HG02852 (cell line): ENCODE measurements around the gene SH3GL3.

Experiments used
- ATAC-seq: cut with Tn5 transposase; IDR thresholded peaks from one replicate; pipeline ENCODE4 v1.9.1; 2021; ENCODE audit warnings: mild to moderate bottlenecking, moderate library complexity; ENCODE audit not compliant: unreplicated experiment

SH3GL3 gene

DNA sequence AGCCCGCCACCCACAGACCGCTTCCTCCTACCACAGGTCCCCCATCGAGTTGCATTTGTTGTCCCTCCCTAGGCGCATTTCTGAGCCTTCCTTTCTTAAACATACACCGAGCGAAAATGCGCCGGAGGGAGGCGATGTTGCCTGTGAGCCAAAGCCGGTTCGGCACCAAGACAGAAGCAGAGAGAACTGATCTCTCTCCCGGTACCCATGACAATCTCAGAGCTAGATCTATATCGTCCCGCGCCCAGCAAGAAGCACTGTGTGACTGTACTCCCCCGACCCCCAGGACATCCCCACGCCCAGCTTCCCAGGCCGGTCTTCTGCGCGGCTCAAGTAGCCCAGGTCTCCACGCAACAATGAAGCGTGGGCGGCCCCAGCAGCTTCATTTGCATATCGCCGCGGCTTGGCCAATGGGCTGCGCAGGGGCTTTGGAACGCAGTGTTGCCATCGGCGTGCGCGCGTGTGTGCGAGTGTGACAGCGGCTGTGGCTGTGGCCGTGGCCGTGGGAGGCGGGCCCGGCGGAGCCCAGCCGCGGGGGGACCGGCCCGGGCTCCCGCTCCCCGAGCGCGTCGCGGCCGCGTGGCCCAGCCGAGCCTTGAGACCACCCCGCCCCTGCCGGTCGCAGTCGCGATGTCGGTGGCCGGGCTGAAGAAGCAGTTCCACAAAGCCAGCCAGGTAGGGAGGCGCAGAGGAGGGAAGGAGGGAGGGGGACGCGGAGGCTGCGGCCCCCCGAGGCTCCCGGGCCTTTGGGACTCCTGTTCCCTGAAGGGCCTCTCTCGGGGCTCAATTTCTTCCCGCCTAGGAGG, at the start of gene SH3GL3:
SH3GL3 (plus strand) TSS at position 438 of the 806 bp plus-strand sequence; CDS start at position 631, 193 bp downstream.
- ATAC-seq: no peak

- ATAC-seq: no peak
Observed at GRCh38 chr15:83398626-83399025, 48.5 kb upstream of the SH3GL3 start.

DNA sequence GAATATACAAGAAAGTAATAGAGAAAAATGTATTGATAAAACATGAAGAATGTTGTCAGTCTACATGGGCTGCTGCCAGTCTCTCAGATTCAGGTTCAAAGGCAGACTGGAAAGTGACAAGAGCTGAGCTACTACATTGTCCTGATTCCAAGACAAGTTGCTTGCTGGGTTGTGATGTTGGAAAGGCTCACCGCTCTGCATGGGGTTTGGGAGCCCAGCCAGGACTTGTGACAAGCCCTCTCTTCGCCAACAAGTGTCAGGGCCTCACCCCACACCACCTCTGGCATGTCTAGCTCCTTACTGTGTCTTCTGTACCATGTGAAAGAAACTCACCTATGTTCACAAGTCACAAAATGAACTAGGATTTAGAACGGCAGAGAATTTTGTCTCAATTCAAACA, 43.0 kb upstream of the SH3GL3 start:
- ATAC-seq: no peak

GRCh38 chr15:83410532-83410931, 36.6 kb upstream of the SH3GL3 start:
- ATAC-seq: no peak

DNA sequence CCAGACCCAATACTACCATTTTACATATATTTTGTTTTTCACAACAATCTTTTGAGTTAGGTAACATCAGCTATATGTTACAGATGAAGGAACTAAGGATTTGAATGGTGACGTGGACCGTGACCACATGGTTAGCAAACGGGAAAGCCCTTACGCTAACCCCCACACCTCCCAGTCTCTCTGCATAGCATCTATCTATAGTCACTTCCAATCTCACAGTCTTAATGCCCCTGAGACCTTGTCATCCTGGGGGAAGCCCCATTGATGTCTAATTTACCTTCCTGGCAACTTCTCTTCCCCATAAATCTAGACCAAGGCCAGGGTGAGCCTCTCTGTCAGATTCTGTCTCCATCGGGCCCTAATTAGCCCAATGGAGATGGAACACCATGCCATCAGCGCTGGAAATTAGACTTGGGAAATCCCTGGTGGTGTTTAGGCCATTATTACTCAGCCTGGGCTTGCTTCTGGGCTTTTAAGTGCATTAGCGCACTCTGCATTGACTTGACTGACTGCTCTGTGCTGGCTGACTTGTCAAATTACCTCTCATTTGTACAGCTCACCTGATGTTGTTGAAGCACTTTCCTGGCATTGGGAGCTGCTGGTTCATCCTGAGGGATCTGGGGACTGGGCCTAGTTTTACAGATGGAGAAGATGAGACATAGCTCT, 34.0 kb upstream of the SH3GL3 start:
- ATAC-seq: peak; percentile 56

GRCh38 chr15:83422081-83422480, 25.1 kb upstream of the SH3GL3 start:
- no peak for ATAC-seq

- no peak for ATAC-seq
Observed at GRCh38 chr15:83422541-83422940, 24.6 kb upstream of the SH3GL3 start.

DNA sequence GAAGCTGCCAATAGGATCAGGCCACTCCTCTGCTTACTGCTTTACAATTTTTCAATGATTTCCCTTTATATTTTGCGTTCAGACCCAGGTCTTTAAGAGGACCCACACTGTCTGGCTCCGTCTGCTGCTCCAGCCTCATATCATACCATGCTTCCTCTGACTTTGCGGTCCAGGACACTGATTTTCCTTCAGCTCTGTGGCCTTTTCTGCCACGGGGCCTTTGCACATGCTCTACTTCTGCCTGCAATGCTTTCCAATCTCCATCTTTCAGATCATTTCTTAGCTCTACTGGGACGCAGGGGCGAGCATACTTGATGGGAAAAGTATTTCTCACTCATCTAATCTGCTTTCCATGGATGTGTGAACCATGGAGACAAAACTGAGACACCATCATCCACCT, 23.0 kb upstream of the SH3GL3 start:
- no peak for ATAC-seq

DNA sequence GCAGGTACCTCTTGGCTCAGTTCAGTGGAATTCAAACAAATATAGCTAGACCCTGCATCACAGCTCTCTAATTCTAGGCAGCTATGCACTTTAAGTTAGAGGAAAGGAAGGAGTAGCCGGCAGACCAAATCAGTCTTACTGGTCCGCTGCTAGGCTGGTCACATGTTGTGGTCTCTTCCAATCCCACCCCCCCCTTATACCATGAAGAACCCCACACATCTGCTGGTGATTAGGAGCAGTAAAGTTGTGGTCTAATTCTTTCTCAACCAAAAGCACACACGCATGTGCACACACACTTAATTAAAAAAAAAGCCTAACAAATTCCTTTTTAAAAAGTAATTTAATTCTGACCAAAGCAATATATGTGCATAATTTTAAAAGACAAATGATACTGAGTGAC, 16.7 kb upstream of the SH3GL3 start:
- no peak for ATAC-seq

- no peak for ATAC-seq
Observed at GRCh38 chr15:83431521-83431920, 15.6 kb upstream of the SH3GL3 start.

GRCh38 chr15:83435202-83435601, 11.9 kb upstream of the SH3GL3 start:
- no peak for ATAC-seq

DNA sequence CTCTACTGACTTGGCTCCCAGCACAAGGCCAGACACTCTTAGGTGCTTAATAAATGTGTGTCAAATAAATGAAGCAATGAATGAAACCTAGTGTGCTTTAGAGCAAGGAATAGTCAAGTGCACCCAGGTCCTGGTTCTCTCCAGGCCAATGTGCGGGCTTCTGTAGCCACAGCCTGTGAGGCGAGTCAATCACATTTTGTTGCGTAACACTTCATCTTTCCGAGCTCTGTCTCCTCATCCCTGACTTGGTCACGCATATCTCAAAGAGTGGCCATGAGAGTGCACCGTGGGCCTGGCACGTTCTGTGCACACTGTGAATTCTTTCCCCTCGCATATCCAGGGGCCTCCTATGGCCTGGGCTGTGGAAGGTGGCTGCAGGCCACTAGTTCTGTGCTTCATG, 11.4 kb upstream of the SH3GL3 start:
- no peak for ATAC-seq

- no peak for ATAC-seq
Observed at GRCh38 chr15:83436513-83437158, 10.5 kb upstream of the SH3GL3 start.

DNA sequence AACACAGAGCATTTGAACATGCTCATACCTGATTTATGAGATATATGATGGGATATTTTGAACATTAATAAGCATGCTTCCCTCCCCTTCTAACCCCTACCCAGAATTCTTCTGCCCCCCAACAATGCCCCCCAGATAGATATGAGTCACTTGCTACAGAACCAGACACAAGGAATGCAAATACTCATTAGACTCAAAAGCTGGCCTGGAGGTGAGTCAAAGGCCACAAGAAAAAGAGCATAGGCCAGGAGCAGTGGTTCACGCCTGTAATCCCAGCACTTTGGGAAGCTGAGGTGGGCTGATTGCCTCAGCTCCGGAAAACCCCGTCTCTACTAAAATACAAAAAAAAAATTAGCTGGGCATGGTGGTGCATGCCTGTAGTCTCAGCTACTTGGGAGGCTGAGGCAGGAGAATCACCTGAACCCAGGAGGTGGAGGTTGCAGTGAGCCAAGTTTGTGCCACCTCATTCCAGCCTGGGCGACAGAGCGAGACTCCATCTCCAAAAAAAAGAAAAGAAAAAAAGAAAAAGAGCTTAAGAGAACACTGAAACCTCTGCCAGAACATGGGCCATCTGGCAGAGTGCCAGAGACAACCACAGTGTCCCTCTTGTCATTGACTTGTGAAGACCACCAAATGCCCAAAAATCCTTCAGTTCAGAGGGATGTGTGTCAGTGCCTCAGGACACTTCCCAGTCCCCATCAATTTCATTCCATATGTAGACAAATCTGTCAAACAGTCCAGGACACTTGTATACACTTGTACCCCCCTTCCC, 3.9 kb upstream of the SH3GL3 start:
- no peak for ATAC-seq

DNA sequence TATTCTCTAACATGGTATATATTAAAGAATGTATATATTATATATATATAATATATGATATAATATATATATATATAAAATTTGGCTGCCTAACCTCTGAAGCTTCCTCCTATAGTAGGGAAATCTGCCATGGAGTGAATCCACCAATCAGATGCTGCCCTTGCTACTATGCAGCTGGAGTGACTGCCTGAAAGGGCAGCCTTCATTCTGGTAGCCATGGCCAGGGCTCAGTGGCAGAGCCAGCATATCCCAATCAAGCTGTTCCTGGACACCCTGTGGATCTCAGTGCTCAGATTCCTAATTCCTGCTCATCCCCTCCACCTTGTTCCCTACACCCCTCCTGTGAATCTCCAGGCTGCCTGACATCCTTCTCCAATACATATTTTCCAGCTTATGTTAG, 2.2 kb upstream of the SH3GL3 start:
- no peak for ATAC-seq

- ATAC-seq: no peak
Observed at GRCh38 chr15:83445643-83446042, 1.5 kb upstream of the SH3GL3 start.

- ATAC-seq: no peak
Observed at GRCh38 chr15:83446417-83446816, 724 bp upstream of the SH3GL3 start.

DNA sequence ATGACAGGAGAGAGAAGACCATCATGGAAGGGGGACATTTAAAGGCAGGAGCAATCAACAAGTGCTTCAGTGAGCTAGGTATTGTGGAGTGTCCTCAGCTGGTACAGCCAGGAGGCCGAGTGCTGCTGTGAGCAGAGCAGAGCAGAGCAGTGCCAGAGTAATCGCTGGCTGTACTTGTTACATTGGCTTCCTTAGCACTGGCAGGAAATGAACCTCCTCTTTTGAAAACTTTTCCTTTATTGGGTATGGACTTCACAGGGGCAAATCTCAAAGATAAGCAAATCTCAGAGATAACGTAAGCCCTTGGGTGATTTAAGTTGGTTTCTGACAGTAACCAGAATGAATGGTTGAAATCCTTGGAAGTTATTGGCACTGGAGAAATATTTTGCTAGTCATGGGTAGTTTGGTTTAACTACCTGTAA, 2.1 kb downstream of the SH3GL3 start:
- no peak for ATAC-seq

- no peak for ATAC-seq
Observed at GRCh38 chr15:83449937-83450506, 2.9 kb downstream of the SH3GL3 start.

- ATAC-seq: no peak
Observed at GRCh38 chr15:83457149-83457548, 10.0 kb downstream of the SH3GL3 start.

GRCh38 chr15:83458381-83458780, 11.2 kb downstream of the SH3GL3 start:
- ATAC-seq: no peak
